H1 (cell line): Measurements from ENCODE around the gene TAF11L13.

Source experiments
- CTCF ChIP-seq, 3 experiments: IDR thresholded peaks; 1 replicate in 2 of 3; 2 replicates in 1 of 3; pipeline versions ENCODE4 v1.5.1 to v1.6.1; 2011; ENCODE audit warnings: low read length in 3 of 3, mild to moderate bottlenecking in 3 of 3, inconsistent platforms in 2 of 3, low read depth in 1 of 3, moderate library complexity in 1 of 3; ENCODE audit not compliant: insufficient read depth in 1 of 3; ENCODE audit errors: control extremely low read depth in 1 of 3
- EZH2 ChIP-seq: fragments of 200-600 bp; sonication (generic); IDR thresholded peaks from 2 replicates; pipeline ENCODE4 v1.7.1; 2012; ENCODE audit warnings: low read depth, mild to moderate bottlenecking, moderate library complexity, low read length, inconsistent platforms; ENCODE audit not compliant: severe bottlenecking
- POLR2A ChIP-seq, 2 experiments: IDR thresholded peaks; 1 replicate in 1 of 2; 2 replicates in 1 of 2; pipeline ENCODE4 v1.6.1; 2011; ENCODE audit warnings: low read depth in 2 of 2, low read length in 2 of 2, mild to moderate bottlenecking in 2 of 2; ENCODE audit errors: control extremely low read depth in 1 of 2
- YY1 ChIP-seq: IDR thresholded peaks from 2 replicates; pipeline ENCODE4 v1.6.1; 2011; ENCODE audit warnings: low read depth, mild to moderate bottlenecking, low read length
- ZNF274 ChIP-seq: IDR thresholded peaks from 2 replicates; pipeline ENCODE4 v1.7.0; 2012; ENCODE audit warnings: low read length, borderline replicate concordance; ENCODE audit errors: extremely low read depth

DNA sequence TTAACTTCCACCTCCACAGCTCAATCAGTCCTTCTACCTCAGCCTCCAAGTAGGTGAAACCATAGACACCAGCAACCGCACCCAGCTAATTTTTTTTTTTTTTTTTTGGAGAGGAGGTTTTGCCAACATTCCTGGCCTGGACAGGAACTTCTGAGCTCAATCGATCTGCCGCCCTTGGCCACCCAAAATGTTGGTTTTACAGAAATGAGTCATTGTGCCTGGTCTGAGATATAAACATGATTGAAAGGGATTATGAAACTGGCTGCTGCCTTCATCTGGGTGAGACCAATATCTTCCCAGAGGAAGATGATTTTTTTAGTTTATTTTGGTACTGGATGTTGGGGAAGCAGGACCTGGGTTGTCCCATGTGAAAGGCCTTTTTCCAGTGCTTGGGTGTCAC lies 12.5 kb upstream of the TAF11L13 start:
- TF ChIP-seq ZNF274: no peak
- no peak for TF ChIP-seq CTCF (IDR thresholded peaks at IDR 0.05; ENCODE audit: control extremely low read depth in 1 of 3, insufficient read depth in 1 of 3, low read depth in 1 of 3, low read length in 3 of 3)
- no peak for TF ChIP-seq POLR2A (IDR thresholded peaks at IDR 0.05; ENCODE audit: control extremely low read depth in 1 of 2, low read depth in 2 of 2, low read length in 2 of 2)
- TF ChIP-seq EZH2: no peak
- TF ChIP-seq YY1: no peak
